Measurements from ENCODE around the gene AKNA. TPM values are rescaled to one million over a fixed set of nuclear protein-coding genes. Genes with fewer than 3 reads are reported as not detected.

Gene AKNA
- total RNA-seq, 1 donor from 2014 or later = 16.0 TPM

DNA sequence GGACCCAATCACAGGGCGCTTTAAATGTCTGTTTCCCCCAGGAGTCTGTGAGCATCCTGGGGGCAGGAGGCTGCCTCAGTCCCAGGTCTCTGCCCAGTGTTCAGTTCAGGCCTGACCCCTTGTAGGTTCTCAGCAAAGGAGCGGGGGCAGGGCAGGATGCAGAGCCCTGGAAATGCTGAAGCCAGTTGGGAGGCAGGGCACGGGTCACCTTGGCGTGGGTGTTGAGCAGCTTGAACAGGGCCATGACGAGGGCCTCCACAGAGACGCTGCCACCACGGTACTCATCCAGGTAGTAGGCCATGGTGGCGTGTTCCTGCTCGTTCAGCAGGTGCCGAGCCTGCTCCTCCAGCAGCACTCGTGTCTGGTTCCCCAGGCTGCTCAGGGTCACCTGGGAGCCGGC, 36.3 kb upstream of the AKNA start:
- Histone ChIP-seq H3K27me3 (ENCODE audit: insufficient read depth, low read length) (peaks cover 49% of the 10 kb centered on the region), H3K36me3 (ENCODE audit: insufficient read depth, low read length) (no peaks in the 10 kb centered on the region), H3K79me2 (ENCODE audit: insufficient read depth, low read length) (no peaks in the 10 kb centered on the region), H3K4me3 (ENCODE audit: insufficient read depth, low read depth, low read length) (no peak overlapping the region), H3K27ac (ENCODE audit: low read depth, low read length) (no peak overlapping the region), H3K9ac (ENCODE audit: low read length) (no peak overlapping the region), H3K9me3 (ENCODE audit: insufficient read depth, low read depth, low read length) (no peaks in the 10 kb centered on the region), H2AFZ (ENCODE audit: low read depth, low read length) (no peak overlapping the region), H3K4me1 (ENCODE audit: insufficient read depth, low read length) (no peaks in the 10 kb centered on the region), H3K4me2 (ENCODE audit: low read length) (no peak overlapping the region), H4K20me1 (ENCODE audit: insufficient read depth, low read length) (no peaks in the 10 kb centered on the region)
- no peak for DNase-seq (ENCODE audit: low read depth)
- Mint-ChIP-seq H3K36me3 (ENCODE audit: low read depth, unreplicated experiment) (peaks cover 22% of the 10 kb centered on the region), H3K4me3 (ENCODE audit: unreplicated experiment) (no peak overlapping the region), H3K27me3 (ENCODE audit: low read depth, unreplicated experiment) (peaks cover 39% of the 10 kb centered on the region), H3K27ac (ENCODE audit: unreplicated experiment) (no peak overlapping the region), H3K9me3 (ENCODE audit: unreplicated experiment) (peaks cover 2% of the 10 kb centered on the region), H3K4me1 (ENCODE audit: low read depth, unreplicated experiment) (peaks cover 2% of the 10 kb centered on the region)
- TF ChIP-seq EZH2 (IDR thresholded peaks at IDR 0.05; ENCODE audit: insufficient read depth, low read length) = no peak
- TF ChIP-seq, protein P1, sequence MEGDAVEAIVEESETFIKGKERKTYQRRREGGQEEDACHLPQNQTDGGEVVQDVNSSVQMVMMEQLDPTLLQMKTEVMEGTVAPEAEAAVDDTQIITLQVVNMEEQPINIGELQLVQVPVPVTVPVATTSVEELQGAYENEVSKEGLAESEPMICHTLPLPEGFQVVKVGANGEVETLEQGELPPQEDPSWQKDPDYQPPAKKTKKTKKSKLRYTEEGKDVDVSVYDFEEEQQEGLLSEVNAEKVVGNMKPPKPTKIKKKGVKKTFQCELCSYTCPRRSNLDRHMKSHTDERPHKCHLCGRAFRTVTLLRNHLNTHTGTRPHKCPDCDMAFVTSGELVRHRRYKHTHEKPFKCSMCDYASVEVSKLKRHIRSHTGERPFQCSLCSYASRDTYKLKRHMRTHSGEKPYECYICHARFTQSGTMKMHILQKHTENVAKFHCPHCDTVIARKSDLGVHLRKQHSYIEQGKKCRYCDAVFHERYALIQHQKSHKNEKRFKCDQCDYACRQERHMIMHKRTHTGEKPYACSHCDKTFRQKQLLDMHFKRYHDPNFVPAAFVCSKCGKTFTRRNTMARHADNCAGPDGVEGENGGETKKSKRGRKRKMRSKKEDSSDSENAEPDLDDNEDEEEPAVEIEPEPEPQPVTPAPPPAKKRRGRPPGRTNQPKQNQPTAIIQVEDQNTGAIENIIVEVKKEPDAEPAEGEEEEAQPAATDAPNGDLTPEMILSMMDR (IDR thresholded peaks at IDR 0.05; ENCODE audit: insufficient read depth, low read depth, low read length) = no peak
- FAIRE-seq = no peak

DNA sequence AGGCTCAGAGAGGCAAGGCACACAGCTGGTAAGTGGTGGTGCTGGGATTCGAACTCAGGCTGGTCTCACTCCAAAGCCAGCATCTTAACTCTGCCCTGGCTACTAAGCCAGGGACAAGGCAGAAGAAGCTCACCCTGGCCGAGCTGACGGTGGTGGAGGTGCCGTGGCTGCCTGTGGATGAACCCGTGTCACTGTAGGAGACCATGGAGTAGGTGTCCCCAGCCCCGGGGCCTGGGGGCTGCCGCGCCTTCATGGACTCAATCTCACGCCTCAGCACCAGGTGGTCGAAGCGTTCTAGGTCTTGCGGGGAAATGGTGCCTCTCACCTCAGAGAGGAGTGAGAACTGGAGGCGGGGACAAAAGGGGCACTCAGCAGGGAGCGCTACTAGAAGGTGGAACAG, 35.4 kb upstream of the AKNA start:
- FAIRE-seq = no peak
- H3K27ac ChIP-seq (ENCODE audit: low read depth, low read length) = no peak overlapping the region
- H3K9ac ChIP-seq (ENCODE audit: low read length) = no peak overlapping the region
- H2AFZ ChIP-seq (ENCODE audit: low read depth, low read length) = no peak overlapping the region
- no peaks in the 10 kb centered on the region for H3K9me3 ChIP-seq (ENCODE audit: insufficient read depth, low read depth, low read length)
- DNase-seq (ENCODE audit: low read depth) = no peak
- H3K4me3 ChIP-seq (ENCODE audit: insufficient read depth, low read depth, low read length) = no peak overlapping the region
- peaks cover 5% of the 10 kb centered on the region for H4K20me1 ChIP-seq (ENCODE audit: insufficient read depth, low read length)
- no peak overlapping the region for H3K4me3 Mint-ChIP-seq (ENCODE audit: unreplicated experiment)
- peaks cover 22% of the 10 kb centered on the region for H3K36me3 Mint-ChIP-seq (ENCODE audit: low read depth, unreplicated experiment)
- no peak overlapping the region for H3K27ac Mint-ChIP-seq (ENCODE audit: unreplicated experiment)
- no peaks in the 10 kb centered on the region for H3K4me1 ChIP-seq (ENCODE audit: insufficient read depth, low read length)
- no peaks in the 10 kb centered on the region for H3K79me2 ChIP-seq (ENCODE audit: insufficient read depth, low read length)
- H3K4me2 ChIP-seq (ENCODE audit: low read length) = no peak overlapping the region
- H3K4me1 Mint-ChIP-seq (ENCODE audit: low read depth, unreplicated experiment) = peaks cover 5% of the 10 kb centered on the region
- peaks cover 41% of the 10 kb centered on the region for H3K27me3 ChIP-seq (ENCODE audit: insufficient read depth, low read length)
- peaks cover 32% of the 10 kb centered on the region for H3K27me3 Mint-ChIP-seq (ENCODE audit: low read depth, unreplicated experiment)
- peaks cover 2% of the 10 kb centered on the region for H3K9me3 Mint-ChIP-seq (ENCODE audit: unreplicated experiment)
- TF ChIP-seq, protein P1 (IDR thresholded peaks at IDR 0.05; ENCODE audit: insufficient read depth, low read depth, low read length) = no peak
- no peak for TF ChIP-seq EZH2 (IDR thresholded peaks at IDR 0.05; ENCODE audit: insufficient read depth, low read length)
- H3K36me3 ChIP-seq (ENCODE audit: insufficient read depth, low read length) = no peaks in the 10 kb centered on the region

DNA sequence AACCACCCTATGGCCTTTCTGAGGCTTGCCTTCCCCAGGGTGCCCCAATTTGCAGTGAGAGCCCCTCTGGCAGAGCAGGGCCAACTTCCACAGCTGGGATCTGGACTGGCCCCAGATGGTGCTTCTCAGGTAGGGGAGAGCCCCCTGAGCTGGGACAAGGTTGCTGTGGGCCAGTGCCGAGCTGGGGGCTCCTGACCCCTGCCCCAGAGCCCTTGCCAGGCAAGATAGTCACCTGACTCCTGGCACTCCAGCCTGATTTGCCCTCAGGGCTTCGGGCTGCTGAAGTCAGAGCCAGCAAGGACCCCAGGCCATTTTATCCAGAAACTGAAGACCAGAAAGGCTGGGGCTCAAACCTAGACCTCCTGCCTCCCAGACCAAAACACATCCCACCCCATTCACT, 33.4 kb upstream of the AKNA start:
- Histone ChIP-seq H3K4me2 (ENCODE audit: low read length) (no peak overlapping the region), H3K27me3 (ENCODE audit: insufficient read depth, low read length) (peaks cover 34% of the 10 kb centered on the region), H2AFZ (ENCODE audit: low read depth, low read length) (no peak overlapping the region), H3K9ac (ENCODE audit: low read length) (no peak overlapping the region), H4K20me1 (ENCODE audit: insufficient read depth, low read length) (peaks cover 5% of the 10 kb centered on the region), H3K4me1 (ENCODE audit: insufficient read depth, low read length) (peaks cover 4% of the 10 kb centered on the region), H3K27ac (ENCODE audit: low read depth, low read length) (no peak overlapping the region), H3K36me3 (ENCODE audit: insufficient read depth, low read length) (no peaks in the 10 kb centered on the region), H3K9me3 (ENCODE audit: insufficient read depth, low read depth, low read length) (no peaks in the 10 kb centered on the region), H3K79me2 (ENCODE audit: insufficient read depth, low read length) (no peaks in the 10 kb centered on the region), H3K4me3 (ENCODE audit: insufficient read depth, low read depth, low read length) (no peak overlapping the region)
- H3K36me3 Mint-ChIP-seq (ENCODE audit: low read depth, unreplicated experiment) = peaks cover 23% of the 10 kb centered on the region
- no peak overlapping the region for H3K4me3 Mint-ChIP-seq (ENCODE audit: unreplicated experiment)
- peaks cover 24% of the 10 kb centered on the region for H3K27me3 Mint-ChIP-seq (ENCODE audit: low read depth, unreplicated experiment)
- DNase-seq (ENCODE audit: low read depth) (no peak), FAIRE-seq (no peak)
- no peak overlapping the region for H3K27ac Mint-ChIP-seq (ENCODE audit: unreplicated experiment)
- TF ChIP-seq, protein P1 (IDR thresholded peaks at IDR 0.05; ENCODE audit: insufficient read depth, low read depth, low read length) = no peak
- TF ChIP-seq EZH2 (IDR thresholded peaks at IDR 0.05; ENCODE audit: insufficient read depth, low read length) = no peak
- peaks cover 2% of the 10 kb centered on the region for H3K9me3 Mint-ChIP-seq (ENCODE audit: unreplicated experiment)
- peaks cover 20% of the 10 kb centered on the region for H3K4me1 Mint-ChIP-seq (ENCODE audit: low read depth, unreplicated experiment)
